Measurements from ENCODE around the gene PPP2CA.
A peak's percentile ranks its signal among the peaks of the same experiment; 100 is the strongest.
"Not testable (repeated sequence)": the region's sequence is repeated elsewhere in the genome, so short reads cannot be mapped to it uniquely, and the experiment has no call there.

PPP2CA gene

DNA sequence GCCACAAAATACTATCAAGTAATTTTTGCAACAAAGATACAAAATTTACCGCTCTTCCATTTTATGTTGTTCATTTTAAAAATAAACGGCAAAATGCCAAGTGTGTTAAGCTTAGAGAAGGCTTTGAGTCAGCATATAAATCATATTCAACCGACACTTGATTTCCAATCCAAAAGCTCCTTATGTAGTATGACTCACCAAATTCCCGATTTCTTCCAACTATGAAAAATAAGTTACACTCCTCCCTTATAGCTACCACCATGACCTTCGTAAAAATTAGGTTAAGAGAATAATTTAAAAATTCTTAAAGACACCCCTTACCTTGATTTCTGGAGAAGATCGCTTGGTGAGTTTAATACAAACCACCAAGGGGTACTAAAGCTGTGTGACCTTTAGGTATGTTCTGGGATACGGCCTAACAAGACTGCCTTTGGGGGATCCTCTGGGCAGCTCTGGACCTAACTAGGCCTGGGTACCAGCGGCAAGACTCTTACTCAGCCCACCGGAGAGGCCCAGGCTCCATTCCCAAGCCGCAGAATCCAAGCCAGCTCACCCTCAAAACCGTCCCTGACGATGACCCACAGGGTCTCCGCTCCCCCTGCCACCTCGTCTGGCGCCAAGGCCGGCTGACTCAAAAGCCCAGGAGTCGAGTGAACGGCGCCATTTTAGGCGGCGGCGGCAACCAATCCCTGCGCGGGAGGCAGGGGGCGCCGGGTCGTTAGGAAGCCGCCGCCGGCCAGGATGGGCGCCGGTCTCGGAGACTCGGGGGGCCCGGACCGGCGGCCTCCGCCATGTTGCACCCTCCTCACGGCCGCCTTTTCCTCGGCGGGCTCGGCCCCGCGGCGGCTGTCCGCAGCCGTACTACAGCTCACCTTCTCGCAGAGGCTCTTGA, 739 bp downstream of the PPP2CA start:
- peak; percentile 72 for ATAC-seq
- TF ChIP-seq ISL1 (CRISPR knock-in tag; IDR thresholded peaks at IDR 0.05) (no peak), ARNTL (CRISPR knock-in tag; IDR thresholded peaks at IDR 0.05; ENCODE audit: borderline replicate concordance, low read depth) (0 out of 2 replicates have a peak, but pooled peaks have one; percentile 27)

DNA sequence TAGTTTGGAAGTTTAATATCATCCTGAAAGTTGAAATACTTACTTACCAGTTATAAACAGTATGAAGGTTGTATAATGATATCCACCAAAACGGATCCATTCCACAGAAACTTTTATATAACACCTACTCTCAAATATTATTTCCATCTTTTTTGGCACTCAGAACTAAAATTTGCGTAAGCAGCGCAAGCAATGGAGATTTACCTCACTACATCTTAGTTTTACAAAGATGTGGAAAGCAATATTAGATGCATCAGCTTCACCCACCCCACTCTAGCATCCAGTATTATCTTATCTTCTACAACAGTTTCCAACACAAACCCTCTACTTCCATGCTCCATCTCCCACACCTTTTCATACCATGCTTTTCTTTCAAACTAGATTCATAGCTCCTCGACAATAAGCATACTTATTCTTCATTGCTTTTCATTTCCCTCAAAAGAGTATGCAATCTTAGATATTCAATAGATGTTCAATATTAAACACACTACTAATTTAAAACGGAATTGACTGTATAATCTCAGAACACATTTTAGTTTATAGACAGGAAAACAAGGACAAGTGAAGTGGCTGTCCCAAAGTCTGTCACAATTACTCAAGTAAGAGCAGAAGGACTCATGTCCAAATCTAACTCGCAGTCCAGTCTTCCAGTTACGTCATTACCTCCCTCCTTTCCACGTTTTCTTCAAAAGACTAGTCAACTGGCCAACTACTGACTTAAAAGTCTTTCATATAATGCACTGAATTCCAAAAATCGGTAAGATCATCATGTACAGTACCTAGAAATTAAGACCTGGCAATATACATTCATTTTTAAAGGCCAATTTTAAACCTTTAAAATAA, 2.2 kb downstream of the PPP2CA start:
- no peak for TF ChIP-seq ESRRG (CRISPR knock-in tag; IDR thresholded peaks at IDR 0.05)
- TF ChIP-seq BACH2 (CRISPR knock-in tag; IDR thresholded peaks at IDR 0.05; ENCODE audit: borderline replicate concordance), result no peak
- TF ChIP-seq SNAI2 (CRISPR knock-in tag; IDR thresholded peaks at IDR 0.05), result no peak
- TF ChIP-seq TCF4 (CRISPR knock-in tag; IDR thresholded peaks at IDR 0.05; ENCODE audit: borderline replicate concordance), result no peak
- TF ChIP-seq ZFP3 (CRISPR knock-in tag; IDR thresholded peaks at IDR 0.05), result no peak
- no peak for TF ChIP-seq ARNTL (CRISPR knock-in tag; IDR thresholded peaks at IDR 0.05; ENCODE audit: borderline replicate concordance, low read depth)
- no peak for TF ChIP-seq ZNF565 (CRISPR knock-in tag; conservative IDR thresholded peaks at IDR 0.05; ENCODE audit: low read depth)
- TF ChIP-seq, protein P1, sequence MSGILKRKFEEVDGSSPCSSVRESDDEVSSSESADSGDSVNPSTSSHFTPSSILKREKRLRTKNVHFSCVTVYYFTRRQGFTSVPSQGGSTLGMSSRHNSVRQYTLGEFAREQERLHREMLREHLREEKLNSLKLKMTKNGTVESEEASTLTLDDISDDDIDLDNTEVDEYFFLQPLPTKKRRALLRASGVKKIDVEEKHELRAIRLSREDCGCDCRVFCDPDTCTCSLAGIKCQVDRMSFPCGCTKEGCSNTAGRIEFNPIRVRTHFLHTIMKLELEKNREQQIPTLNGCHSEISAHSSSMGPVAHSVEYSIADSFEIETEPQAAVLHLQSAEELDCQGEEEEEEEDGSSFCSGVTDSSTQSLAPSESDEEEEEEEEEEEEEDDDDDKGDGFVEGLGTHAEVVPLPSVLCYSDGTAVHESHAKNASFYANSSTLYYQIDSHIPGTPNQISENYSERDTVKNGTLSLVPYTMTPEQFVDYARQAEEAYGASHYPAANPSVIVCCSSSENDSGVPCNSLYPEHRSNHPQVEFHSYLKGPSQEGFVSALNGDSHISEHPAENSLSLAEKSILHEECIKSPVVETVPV (CRISPR knock-in tag; IDR thresholded peaks at IDR 0.05), result no peak
- TF ChIP-seq PPARA (CRISPR knock-in tag; IDR thresholded peaks at IDR 0.05; ENCODE audit: borderline replicate concordance), result no peak
- no peak for TF ChIP-seq ZFP30 (CRISPR knock-in tag; IDR thresholded peaks at IDR 0.05)
- no peak for TF ChIP-seq TOX (CRISPR knock-in tag; IDR thresholded peaks at IDR 0.05; ENCODE audit: borderline replicate concordance)
- no peak for TF ChIP-seq CSDC2 (CRISPR knock-in tag; IDR thresholded peaks at IDR 0.05)
- TF ChIP-seq RARB (CRISPR knock-in tag; IDR thresholded peaks at IDR 0.05), result no peak
- TF ChIP-seq ZNF70 (CRISPR knock-in tag; IDR thresholded peaks at IDR 0.05), result no peak
- ATAC-seq, result no peak

DNA sequence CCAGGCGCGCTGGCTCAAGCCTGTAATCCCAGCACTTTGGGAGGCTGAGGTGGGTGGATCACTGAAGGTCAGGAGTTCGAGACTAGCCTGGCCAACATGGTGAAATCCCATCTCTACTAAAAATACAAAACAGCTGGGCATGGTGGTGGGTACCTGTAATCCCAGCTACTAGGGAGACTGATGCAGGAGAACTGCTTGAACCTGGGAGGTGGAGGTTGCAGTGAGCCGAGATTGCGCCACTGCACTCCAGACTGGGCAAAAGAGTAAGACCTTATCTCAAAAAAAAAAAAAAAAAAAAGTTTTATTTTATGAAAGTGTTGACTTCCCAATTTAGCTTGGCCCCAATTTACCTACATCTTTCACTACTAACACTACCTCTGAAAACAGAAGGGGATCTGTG, 4.2 kb downstream of the PPP2CA start:
- ATAC-seq, result not testable (repeated sequence)

DNA sequence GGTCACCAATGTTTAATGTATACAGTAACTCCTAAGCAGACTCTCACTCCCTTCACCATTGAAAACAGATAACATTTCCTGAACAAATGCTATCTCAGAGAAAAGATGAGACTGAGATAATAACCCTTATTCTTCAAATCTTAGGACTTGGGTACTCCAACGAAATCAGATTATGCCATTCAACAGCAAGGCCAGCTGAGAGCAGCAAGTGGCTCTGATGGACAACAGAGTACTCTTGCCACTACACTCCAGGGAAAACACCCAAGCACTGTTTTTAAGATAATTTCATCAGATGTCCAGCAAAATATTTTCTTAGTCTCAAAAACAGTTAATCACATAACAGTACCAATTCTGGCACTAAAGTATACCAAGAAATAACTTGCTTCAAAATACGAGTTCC, 10.1 kb downstream of the PPP2CA start:
- no peak for ATAC-seq
- no peak for TF ChIP-seq BACH2 (CRISPR knock-in tag; IDR thresholded peaks at IDR 0.05; ENCODE audit: borderline replicate concordance)
- no peak for TF ChIP-seq GLIS3 (CRISPR knock-in tag; IDR thresholded peaks at IDR 0.05)
- TF ChIP-seq, protein P2, sequence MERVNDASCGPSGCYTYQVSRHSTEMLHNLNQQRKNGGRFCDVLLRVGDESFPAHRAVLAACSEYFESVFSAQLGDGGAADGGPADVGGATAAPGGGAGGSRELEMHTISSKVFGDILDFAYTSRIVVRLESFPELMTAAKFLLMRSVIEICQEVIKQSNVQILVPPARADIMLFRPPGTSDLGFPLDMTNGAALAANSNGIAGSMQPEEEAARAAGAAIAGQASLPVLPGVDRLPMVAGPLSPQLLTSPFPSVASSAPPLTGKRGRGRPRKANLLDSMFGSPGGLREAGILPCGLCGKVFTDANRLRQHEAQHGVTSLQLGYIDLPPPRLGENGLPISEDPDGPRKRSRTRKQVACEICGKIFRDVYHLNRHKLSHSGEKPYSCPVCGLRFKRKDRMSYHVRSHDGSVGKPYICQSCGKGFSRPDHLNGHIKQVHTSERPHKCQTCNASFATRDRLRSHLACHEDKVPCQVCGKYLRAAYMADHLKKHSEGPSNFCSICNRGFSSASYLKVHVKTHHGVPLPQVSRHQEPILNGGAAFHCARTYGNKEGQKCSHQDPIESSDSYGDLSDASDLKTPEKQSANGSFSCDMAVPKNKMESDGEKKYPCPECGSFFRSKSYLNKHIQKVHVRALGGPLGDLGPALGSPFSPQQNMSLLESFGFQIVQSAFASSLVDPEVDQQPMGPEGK (CRISPR knock-in tag; IDR thresholded peaks at IDR 0.05; ENCODE audit: borderline replicate concordance), result no peak
- no peak for TF ChIP-seq ZFP30 (CRISPR knock-in tag; IDR thresholded peaks at IDR 0.05)
- TF ChIP-seq TOX (CRISPR knock-in tag; IDR thresholded peaks at IDR 0.05; ENCODE audit: borderline replicate concordance), result no peak
- TF ChIP-seq POU6F1 (CRISPR knock-in tag; IDR thresholded peaks at IDR 0.05; ENCODE audit: borderline replicate concordance, low read depth), result no peak
- no peak for TF ChIP-seq ZC3H10 (CRISPR knock-in tag; IDR thresholded peaks at IDR 0.05)
- TF ChIP-seq, protein P3, sequence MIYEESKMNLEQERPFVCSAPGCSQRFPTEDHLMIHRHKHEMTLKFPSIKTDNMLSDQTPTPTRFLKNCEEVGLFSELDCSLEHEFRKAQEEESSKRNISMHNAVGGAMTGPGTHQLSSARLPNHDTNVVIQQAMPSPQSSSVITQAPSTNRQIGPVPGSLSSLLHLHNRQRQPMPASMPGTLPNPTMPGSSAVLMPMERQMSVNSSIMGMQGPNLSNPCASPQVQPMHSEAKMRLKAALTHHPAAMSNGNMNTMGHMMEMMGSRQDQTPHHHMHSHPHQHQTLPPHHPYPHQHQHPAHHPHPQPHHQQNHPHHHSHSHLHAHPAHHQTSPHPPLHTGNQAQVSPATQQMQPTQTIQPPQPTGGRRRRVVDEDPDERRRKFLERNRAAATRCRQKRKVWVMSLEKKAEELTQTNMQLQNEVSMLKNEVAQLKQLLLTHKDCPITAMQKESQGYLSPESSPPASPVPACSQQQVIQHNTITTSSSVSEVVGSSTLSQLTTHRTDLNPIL (CRISPR knock-in tag; IDR thresholded peaks at IDR 0.05; ENCODE audit: low read depth), result no peak
- no peak for TF ChIP-seq ZNF8 (CRISPR knock-in tag; IDR thresholded peaks at IDR 0.05)
- TF ChIP-seq ESRRG (CRISPR knock-in tag; IDR thresholded peaks at IDR 0.05), result no peak
- TF ChIP-seq ARNTL (CRISPR knock-in tag; IDR thresholded peaks at IDR 0.05; ENCODE audit: borderline replicate concordance, low read depth), result no peak
- TF ChIP-seq ZFP3 (CRISPR knock-in tag; IDR thresholded peaks at IDR 0.05), result no peak

DNA sequence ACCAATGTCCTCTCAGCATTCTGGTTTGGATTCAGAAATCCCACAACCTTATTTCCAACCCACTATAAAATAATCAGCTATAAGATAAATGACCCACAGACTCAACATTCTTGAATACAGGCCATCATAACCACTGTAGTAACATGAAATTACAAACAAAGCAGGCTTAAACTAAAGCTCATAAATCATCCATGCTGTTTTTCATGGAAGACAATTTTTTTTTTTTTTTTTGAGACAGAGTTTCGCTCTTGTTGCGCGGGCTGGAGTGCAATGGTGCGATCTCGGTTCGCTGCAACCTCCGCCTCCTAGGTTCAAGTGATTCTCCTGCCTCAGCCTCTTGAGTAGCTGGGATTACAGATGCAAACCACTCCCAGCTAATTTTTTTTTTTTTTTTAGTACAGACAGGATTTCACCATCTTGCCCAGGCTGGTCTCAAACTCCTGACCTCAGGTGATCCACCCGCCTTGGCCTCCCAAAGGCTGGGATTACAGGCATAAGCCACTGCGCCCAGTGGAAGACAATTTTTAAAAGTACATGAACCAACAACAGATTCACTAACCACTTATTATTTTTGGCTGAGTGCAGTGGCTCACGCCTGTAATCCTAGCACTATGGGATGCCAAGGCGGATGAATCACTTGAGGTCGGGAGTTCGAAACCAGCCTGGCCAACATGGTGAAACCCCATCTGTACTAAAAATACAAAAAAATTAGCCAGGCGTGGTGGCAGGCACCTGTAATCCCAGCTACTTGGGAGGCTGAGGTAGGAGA, 14.4 kb downstream of the PPP2CA start:
- ATAC-seq, result not testable (repeated sequence)

Data from SK-N-SH treated with all-trans-retinoic acid at 6 μM for 48 hours (cell line).